ENCODE results near the gene ADCY7. TPM values are rescaled to one million over a fixed set of nuclear protein-coding genes. Genes with fewer than 3 reads are reported as not detected.

Gene ADCY7
- total and polyA plus RNA-seq, 9 of the 15 experiments (the other 6 are each of a cell fraction or from before 2014, with no cell fraction given): 2.3 to 108 (median 28.6) TPM

GRCh38 chr16:50228364-50228868 is 37.9 kb upstream of the ADCY7 start (continued):
- TF ChIP-seq HDGF (IDR thresholded peaks at IDR 0.05) (no peak), ZNF444 (CRISPR knock-in tag; IDR thresholded peaks at IDR 0.05) (no peak), SAFB2 (IDR thresholded peaks at IDR 0.05; ENCODE audit: borderline replicate concordance, low read depth, low read length, severe bottlenecking) (no peak), ZKSCAN8 (CRISPR knock-in tag; IDR thresholded peaks at IDR 0.05) (no peak), CSDE1 (IDR thresholded peaks at IDR 0.05) (no peak), IRF2 (CRISPR knock-in tag; IDR thresholded peaks at IDR 0.05) (no peak), NR4A1 (CRISPR knock-in tag; IDR thresholded peaks at IDR 0.05) (no peak), NR4A1 (tag; IDR thresholded peaks at IDR 0.05) (no peak), NR3C1 (CRISPR knock-in tag; IDR thresholded peaks at IDR 0.05) (no peak), DMBX1 (CRISPR knock-in tag; IDR thresholded peaks at IDR 0.05; ENCODE audit: borderline replicate concordance) (peak; percentile 68; the same call in 1 of the 2 replicates), ZNF384 (IDR thresholded peaks at IDR 0.05; ENCODE audit: low read depth, low read length) (no peak), CEBPG (CRISPR knock-in tag; IDR thresholded peaks at IDR 0.05) (no peak), CEBPG (tag; conservative IDR thresholded peaks at IDR 0.05 in 1 of 2, IDR thresholded peaks at IDR 0.05 in 1 of 2) (no peak), CHCHD3 (CRISPR knock-in tag; IDR thresholded peaks at IDR 0.05) (no peak), POU5F1 (IDR thresholded peaks at IDR 0.05; ENCODE audit: borderline replicate concordance, low read depth, low read length, partially characterized antibody) (no peak), HOXB6 (CRISPR knock-in tag; IDR thresholded peaks at IDR 0.05; ENCODE audit: borderline replicate concordance) (no peak), TCF3 (CRISPR knock-in tag; IDR thresholded peaks at IDR 0.05) (peak; percentile 26; the same call in 1 of the 2 replicates), JUND (IDR thresholded peaks at IDR 0.05; ENCODE audit: borderline replicate concordance, low read depth, low read length) (peak; percentile 41; the same call in 1 of the 2 replicates), JUND (tag; IDR thresholded peaks at IDR 0.05; ENCODE audit: borderline replicate concordance, low read depth, low read length) (peak; percentile 41; the same call in 1 of the 3 replicates), ZNF12 (CRISPR knock-in tag; IDR thresholded peaks at IDR 0.05) (no peak), SMAD2 (IDR thresholded peaks at IDR 0.05; ENCODE audit: low read depth, low read length) (no peak), ZEB2 (IDR thresholded peaks at IDR 0.05) (no peak), POLR2AphosphoS5 (IDR thresholded peaks at IDR 0.05; ENCODE audit: control insufficient read depth, insufficient read depth, low read depth, low read length) (no peak), ZNF316 (IDR thresholded peaks at IDR 0.05) (no peak), ETS1 (conservative IDR thresholded peaks at IDR 0.05; ENCODE audit: control insufficient read depth, low read depth, low read length) (no peak), PRPF4 (IDR thresholded peaks at IDR 0.05; ENCODE audit: insufficient read depth, low read depth, low read length, poor library complexity, severe bottlenecking) (no peak), C11orf30 (IDR thresholded peaks at IDR 0.05; ENCODE audit: low read depth) (no peak), HIVEP1 (CRISPR knock-in tag; IDR thresholded peaks at IDR 0.05) (no peak), CBFA2T3 (IDR thresholded peaks at IDR 0.05) (peak; percentile 70), PKNOX1 (IDR thresholded peaks at IDR 0.05) (peak; percentile 32; the same call in 1 of the 2 replicates), ZNF79 (CRISPR knock-in tag; IDR thresholded peaks at IDR 0.05; ENCODE audit: low read depth) (no peak), BRCA1 (IDR thresholded peaks at IDR 0.05) (no peak), BRCA1 (CRISPR knock-in tag; IDR thresholded peaks at IDR 0.05) (no peak)
